HG02938 (cell line): ENCODE results near the gene RGS6.
A peak's percentile ranks its signal among the peaks of the same experiment; 100 is the strongest.
"Not testable (repeated sequence)": the region's sequence is repeated elsewhere in the genome, so short reads cannot be mapped to it uniquely, and the experiment has no call there.

Experiments
- ATAC-seq: cut with Tn5 transposase; IDR thresholded peaks from one replicate; pipeline ENCODE4 v1.9.1; 2021; ENCODE audit warnings: mild to moderate bottlenecking, moderate library complexity; ENCODE audit not compliant: unreplicated experiment

Gene RGS6

GRCh38 chr14:72434856-72435255 lies 502.6 kb downstream of the RGS6 start:
- no peak for ATAC-seq

DNA sequence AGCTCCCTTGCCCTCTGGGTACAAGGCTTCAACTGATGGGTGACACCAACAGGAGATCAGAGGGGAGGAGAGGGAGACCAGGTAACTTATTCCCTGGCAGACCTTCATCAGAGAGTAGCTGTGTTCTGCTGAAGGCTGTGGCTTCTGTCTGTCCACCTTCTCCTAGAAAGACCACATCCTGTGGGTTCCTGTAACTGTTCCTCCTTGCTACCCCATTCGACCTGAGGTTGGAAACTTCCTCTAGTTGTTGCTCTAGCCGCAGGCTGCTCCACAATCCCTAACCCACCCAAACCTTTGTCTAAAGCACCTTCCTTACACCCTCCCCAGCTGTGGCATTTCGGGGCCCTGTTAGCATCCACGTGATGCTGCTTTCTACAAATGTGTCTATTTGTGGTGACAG lies 507.5 kb downstream of the RGS6 start:
- ATAC-seq: no peak

DNA sequence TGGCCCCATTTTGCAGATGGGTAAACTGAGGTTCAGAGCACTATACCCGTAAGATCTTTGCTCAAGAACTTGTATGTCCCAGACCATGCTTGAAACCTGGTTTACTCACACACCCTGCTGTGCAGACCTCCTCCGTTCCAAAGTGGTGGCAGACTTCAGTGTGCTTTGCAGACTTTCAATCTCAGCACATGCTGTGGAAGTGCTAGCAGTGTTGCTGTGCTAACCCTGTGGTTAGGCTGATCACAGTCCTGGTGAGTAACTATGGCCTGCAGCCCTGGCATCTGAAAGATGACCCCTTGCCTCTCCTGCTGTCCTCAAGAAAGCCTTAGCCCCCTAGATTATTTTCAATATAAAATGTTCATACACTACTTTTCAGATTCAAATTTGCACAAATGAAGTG lies 511.0 kb downstream of the RGS6 start:
- no peak for ATAC-seq

GRCh38 chr14:72443991-72444441 lies 511.8 kb downstream of the RGS6 start:
- ATAC-seq: no peak

- ATAC-seq: no peak
These were observed 512.5 kb downstream of the RGS6 start for GRCh38 chr14:72444701-72445100.

- ATAC-seq: no peak
These were observed 516.0 kb downstream of the RGS6 start for GRCh38 chr14:72448212-72448611.

DNA sequence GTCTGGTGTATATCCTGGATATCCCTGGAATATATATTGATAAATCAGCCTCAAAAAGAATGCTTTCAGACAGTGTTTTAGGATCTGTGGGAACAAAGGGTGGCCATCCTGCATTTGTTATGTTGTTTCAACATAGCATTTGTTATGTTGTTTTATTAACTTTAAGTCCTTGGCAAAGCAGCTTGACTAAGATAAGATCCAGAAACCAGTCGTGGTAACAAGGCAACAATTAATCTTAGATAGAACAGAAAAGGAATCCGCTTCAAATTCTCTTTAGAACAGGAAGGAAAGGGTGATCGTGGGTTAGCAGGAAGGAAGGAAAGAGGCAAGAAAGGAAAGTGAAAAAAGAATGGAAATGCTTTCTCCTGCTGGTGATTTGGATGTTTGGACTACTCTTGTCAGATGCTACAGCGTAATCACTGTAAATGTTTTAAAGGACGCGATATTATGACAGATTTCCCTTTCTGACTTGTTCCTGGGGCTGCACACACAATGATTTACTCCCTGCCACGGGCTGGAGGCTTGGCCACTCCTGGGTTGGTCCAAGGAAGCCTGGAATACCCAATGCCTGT lies 518.3 kb downstream of the RGS6 start:
- no peak for ATAC-seq

GRCh38 chr14:72451054-72451972 lies 519.1 kb downstream of the RGS6 start:
- ATAC-seq: peak; percentile 65

DNA sequence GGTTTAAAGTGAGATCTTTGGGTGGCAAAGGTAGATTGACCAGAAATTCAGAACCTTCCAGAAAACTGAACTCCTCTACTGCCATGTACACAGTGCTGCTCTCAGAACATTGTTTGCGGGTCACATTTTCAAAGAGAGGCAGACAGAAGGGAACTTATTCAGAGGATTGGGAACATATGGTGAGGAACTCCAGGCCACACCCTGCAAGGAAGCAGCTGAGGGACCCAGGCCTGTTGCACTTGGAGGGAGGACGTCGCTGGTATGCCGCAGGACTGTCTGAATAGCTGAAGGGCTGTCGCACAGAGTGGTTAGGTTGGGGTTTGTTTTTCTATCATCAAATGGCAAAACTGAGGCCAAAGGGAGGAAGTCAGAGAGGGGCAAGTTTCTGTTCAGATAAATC lies 520.5 kb downstream of the RGS6 start:
- ATAC-seq: no peak

DNA sequence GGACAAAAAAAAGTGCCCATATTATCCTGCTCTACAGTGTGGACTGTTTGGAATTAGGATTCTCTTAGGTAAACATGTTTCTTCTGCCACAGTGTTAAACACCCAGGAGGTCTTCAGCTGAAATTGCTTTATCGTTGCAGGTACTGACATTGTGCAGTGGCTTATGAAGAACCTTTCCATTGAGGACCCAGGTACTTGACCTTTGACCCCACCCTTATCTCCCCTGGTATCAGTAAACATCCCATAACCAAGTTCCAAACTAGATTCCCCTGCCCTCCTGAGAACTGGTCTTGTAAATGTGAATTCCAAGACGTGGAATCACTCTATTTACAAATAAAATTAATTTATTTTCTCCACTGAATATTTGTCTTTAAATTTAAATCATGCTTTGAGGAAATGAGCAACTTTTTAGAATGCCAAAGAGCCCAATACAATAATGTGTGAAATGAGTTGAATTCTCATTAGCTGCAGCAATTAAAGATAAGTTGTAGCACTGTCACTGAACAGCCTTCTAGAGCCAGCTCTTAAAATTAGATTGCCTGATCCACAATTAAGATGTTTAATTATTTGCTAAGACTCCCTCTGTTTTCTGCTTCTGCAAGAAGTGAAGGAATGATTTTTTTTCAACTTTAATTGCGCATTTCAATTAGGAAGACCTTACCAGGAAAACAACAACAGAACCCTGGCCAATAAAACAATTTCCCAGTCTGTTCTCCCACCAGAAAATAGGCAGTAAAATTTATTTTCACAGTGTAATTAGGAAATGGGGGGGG lies 522.3 kb downstream of the RGS6 start:
- ATAC-seq: no peak

DNA sequence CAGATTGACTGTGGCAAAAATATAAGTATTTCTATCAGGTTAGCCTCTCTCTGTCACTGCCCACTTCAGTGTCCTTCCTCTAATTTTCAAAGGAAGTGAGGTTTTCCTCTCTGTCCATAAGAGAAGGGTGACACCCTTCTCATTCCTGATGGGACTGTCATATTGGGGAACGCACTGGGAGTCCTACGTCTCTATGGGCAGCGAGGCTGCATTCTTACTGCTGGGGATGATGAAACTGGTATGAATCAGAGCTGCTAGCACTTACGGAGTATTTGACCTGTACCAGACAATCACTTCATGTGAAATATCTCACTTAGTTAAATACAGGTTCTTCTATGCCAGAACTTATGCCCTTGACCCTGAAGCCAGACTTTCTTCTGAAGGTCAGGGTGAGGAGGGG lies 525.4 kb downstream of the RGS6 start:
- ATAC-seq: no peak

DNA sequence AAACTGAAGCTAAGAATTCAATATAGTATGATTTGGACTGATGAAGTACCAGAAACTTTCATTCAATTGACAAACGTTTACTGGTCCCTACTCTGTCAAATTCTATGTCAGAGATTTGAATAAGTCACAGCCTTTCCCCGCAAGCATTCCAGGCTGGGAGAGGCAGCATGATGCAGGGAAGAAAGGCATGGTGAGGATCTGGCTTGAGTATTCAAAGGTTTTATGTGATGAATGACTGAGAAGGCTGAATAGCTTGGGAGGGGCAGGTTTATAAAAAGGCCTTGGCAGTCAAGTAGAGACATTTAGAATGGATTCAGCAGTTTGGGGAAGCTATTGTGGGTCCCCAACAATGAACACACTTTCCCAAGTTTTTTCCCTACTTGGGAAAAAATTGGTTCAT lies 529.8 kb downstream of the RGS6 start:
- ATAC-seq: no peak

- no peak for ATAC-seq
These were observed 531.1 kb downstream of the RGS6 start for GRCh38 chr14:72463291-72463866.

GRCh38 chr14:72464226-72464625 lies 532.0 kb downstream of the RGS6 start:
- ATAC-seq: no peak

DNA sequence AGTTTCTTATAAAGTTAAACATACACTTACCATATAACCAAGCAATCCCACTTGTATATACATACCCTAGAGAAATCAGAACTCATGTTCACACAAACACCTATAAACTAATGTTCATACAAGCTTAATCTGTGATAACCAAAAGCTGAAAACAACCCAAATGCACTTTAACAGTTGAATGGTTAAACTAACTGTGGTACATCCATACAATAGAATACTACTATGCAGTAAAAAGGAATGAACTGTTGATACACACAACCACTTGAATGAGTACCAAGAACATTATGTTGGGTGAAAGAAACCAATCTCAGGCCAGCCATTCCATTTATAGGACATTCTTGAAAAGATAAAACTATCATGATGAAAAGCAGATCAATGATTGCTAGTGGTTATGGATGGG lies 534.1 kb downstream of the RGS6 start:
- ATAC-seq: no peak

DNA sequence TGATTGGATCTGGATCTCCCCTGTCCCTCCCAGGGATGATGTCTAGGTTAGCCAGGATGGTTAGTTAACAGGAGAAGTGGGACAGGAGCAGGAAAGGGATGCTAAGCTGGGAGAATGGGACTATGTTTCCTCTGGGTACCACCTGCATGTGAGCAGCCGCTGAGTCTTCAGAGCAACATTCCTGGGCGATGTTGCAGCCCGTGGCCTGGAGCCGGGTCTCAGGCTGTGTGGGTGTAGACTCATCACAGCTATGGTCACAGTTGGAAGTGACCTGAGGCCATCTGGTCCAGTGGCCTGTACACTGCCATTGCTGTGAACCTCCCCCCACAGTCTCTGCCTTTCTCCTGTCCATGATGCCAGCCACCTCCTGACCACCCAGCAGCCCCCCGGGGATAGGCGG lies 539.1 kb downstream of the RGS6 start:
- ATAC-seq: no peak

GRCh38 chr14:72472845-72473244 lies 540.6 kb downstream of the RGS6 start:
- ATAC-seq: no peak

- ATAC-seq: peak; percentile 79
These were observed 544.6 kb downstream of the RGS6 start for GRCh38 chr14:72476657-72477499.

DNA sequence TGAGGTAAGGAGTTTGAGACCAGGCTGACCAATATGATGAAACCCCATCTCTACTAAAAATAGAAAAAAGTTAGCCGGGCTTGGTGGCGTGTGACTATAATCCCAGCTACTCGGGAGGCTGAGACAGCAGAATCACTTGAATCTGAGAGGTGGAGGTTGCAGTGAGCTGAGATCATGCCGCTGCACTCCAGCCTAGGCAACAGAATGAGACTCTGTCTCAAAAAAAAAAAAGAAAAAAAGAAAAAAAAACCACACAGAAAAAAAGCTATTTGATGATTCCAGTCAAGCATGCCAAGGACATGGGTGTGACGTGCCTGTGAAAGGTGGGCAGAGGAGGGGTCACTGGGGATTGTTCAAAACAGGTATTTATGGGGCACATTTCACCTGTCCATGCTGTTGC lies 545.3 kb downstream of the RGS6 start:
- not testable (repeated sequence) for ATAC-seq

GRCh38 chr14:72478471-72478893 lies 546.3 kb downstream of the RGS6 start:
- no peak for ATAC-seq
